Skeletal muscle tissue (tissue), 4 donors: ENCODE results near the gene MAGEB1. TPM values are rescaled to one million over a fixed set of nuclear protein-coding genes. Genes with fewer than 3 reads are reported as not detected.

Source experiments
- H3K27ac ChIP-seq: one replicate; pipeline ENCODE4 v1.7.0; 2013; ENCODE audit warnings: mild to moderate bottlenecking, low read depth, low read length, inconsistent platforms
- H3K27me3 ChIP-seq, 3 donors: one replicate each; pipeline ENCODE4 v1.7.0; 2013; ENCODE audit warnings: low read length in 3 of 3; ENCODE audit not compliant: control insufficient read depth in 3 of 3, insufficient read depth in 3 of 3
- H3K36me3 ChIP-seq, 3 donors: one replicate each; pipeline ENCODE4 v1.7.0; 2013; ENCODE audit warnings: low read length in 3 of 3; ENCODE audit not compliant: control insufficient read depth in 3 of 3, insufficient read depth in 3 of 3
- H3K4me1 ChIP-seq, 3 donors: one replicate each; pipeline ENCODE4 v1.7.0; 2013; ENCODE audit warnings: low read length in 3 of 3, mild to moderate bottlenecking in 3 of 3; ENCODE audit not compliant: control insufficient read depth in 3 of 3, insufficient read depth in 3 of 3
- H3K4me3 ChIP-seq, 3 donors: one replicate each; pipeline ENCODE4 v1.7.0; 2013; ENCODE audit warnings: low read length in 3 of 3
- H3K9ac ChIP-seq, 3 donors: one replicate each; pipeline ENCODE4 v1.7.0; 2013; ENCODE audit warnings: low read length in 3 of 3, mild to moderate bottlenecking in 3 of 3, moderate library complexity in 2 of 3, low read depth in 1 of 3
- H3K9me3 ChIP-seq, 3 donors: one replicate each; pipeline ENCODE4 v1.7.0; 2013; ENCODE audit warnings: low read length in 3 of 3; ENCODE audit not compliant: control insufficient read depth in 3 of 3
- total RNA-seq: library from RNA; depleted of rRNA; stranded (reverse); fragments of >200 nt; gene quantifications from one replicate; pipeline ENCODE4 v1.2.3, GENCODE V29; 2014
- donor health status: Osteomylitis.

The MAGEB1 gene
- total RNA-seq, 1 donor from 2014 or later, result not detected

DNA sequence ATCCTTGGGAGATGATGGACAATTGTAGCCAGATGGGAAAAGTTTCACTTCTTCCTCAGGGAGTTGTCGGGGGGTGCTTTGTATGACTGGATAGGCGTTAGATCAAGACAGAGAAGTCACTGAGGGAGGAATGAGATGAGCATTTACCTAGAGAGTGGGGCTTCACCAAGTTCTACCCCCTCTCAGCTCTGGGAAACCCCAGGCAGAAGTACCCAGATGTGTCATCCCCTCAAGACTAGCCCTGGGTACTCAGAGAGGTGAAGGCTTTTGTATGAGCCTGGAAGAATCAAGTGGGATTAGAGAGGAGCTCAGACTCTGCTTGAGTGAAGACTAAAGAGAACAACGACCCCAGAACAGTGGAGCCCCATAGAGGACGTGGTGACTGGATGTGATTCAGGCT, 1.9 kb downstream of the MAGEB1 start:
- no peak overlapping the region for H3K4me3 ChIP-seq
- no peaks in the 10 kb centered on the region for H3K36me3 ChIP-seq
- no peak overlapping the region for H3K27ac ChIP-seq
- H3K9ac ChIP-seq, result no peak overlapping the region
- H3K9me3 ChIP-seq, result no peaks in the 10 kb centered on the region
- no peaks in the 10 kb centered on the region for H3K4me1 ChIP-seq
- H3K27me3 ChIP-seq, result no peaks in the 10 kb centered on the region

DNA sequence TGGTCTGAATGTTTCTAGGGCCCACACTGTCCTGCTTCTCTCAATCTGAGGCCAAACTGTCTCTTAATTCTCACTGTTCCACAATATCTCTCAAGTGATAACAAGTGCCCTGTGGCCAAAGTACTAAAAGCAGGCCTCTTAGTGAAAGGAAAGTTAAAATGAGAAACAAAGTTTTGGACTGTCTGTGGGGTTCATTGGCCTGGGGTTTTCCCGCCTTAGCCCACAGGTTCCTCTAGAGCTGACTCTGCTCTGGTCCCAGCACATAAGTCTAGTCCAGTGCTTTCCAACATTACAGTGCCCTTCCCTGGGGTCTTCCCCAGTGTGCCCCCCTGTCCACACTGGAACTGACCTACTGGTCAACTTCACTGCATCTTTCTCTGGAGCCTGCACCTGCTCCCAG, 6.3 kb downstream of the MAGEB1 start:
- H3K4me1 ChIP-seq, result no peaks in the 10 kb centered on the region
- no peaks in the 10 kb centered on the region for H3K36me3 ChIP-seq
- no peak overlapping the region for H3K4me3 ChIP-seq
- H3K9ac ChIP-seq, result no peak overlapping the region
- no peak overlapping the region for H3K27ac ChIP-seq
- no peaks in the 10 kb centered on the region for H3K9me3 ChIP-seq
- no peaks in the 10 kb centered on the region for H3K27me3 ChIP-seq

DNA sequence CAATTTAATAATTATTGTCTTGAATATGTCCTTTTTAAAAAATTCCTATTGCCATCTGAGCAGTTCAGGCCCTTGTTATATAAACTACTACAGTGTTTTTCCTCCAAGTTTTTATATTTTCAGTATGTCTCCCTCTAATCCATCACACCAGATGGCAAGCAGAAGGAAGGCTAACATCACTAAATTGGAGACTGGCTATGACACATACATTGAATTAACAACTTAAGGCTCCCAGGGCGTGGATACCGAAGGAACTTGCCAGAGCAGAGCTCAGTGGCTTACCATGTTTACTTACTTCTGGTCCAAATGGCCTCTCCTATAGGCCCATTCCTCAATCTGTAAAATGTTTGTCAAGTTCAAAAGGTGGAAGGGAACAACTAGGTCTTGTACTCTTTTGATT, 13.0 kb downstream of the MAGEB1 start:
- Histone ChIP-seq H3K4me3 (no peak overlapping the region), H3K27me3 (peaks cover 0 to under 1% (median 0%) of the 10 kb centered on the region in 3 donors), H3K27ac (no peak overlapping the region), H3K36me3 (no peaks in the 10 kb centered on the region), H3K9me3 (no peaks in the 10 kb centered on the region), H3K4me1 (no peaks in the 10 kb centered on the region), H3K9ac (no peak overlapping the region)

DNA sequence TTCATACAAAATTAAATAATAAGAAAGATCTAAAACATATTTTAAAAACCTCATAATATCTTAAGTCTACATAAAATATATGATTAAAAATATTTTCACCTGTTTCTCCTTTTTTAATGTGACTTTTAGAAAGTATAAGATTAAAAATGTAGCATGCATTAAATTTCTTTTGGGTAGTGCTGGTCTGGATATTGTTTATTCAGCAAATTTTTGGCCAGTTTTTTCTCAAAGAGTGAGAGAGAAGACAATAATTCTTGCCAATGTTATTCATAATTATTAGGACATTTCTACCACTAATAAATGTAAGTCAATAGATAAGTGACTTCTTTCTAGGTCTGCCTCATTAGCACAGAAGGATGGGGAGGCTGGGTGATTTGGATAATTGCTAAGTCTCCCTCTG, 14.1 kb downstream of the MAGEB1 start:
- Histone ChIP-seq H3K4me1 (no peaks in the 10 kb centered on the region), H3K36me3 (no peaks in the 10 kb centered on the region), H3K27me3 (peaks cover 0 to 3% (median 0%) of the 10 kb centered on the region in 3 donors), H3K4me3 (no peak overlapping the region), H3K27ac (no peak overlapping the region), H3K9me3 (no peaks in the 10 kb centered on the region), H3K9ac (no peak overlapping the region)

DNA sequence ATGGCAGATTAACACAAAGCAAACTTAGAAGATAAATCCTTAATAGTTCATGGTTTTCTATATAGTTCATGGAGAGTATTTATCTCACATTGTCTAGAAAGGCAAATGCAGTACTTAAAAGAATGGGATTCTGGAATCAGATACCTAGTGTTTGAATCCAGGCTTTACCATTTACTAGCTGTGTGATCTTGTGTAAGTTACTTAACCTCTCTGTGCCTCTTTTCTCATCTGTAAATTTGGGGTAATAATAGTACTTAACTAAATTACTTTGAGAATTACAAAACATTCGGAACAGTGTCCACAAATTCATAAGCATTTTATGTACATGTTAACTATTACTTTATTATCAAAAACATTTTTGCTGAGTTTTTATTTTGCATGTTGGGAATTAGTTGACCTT, 15.8 kb downstream of the MAGEB1 start:
- H3K9me3 ChIP-seq, result no peaks in the 10 kb centered on the region
- H3K4me1 ChIP-seq, result no peaks in the 10 kb centered on the region
- H3K4me3 ChIP-seq, result no peak overlapping the region
- H3K27me3 ChIP-seq, result peaks cover 0 to 3% (median 0%) of the 10 kb centered on the region in 3 donors
- no peak overlapping the region for H3K27ac ChIP-seq
- no peaks in the 10 kb centered on the region for H3K36me3 ChIP-seq
- H3K9ac ChIP-seq, result no peak overlapping the region

DNA sequence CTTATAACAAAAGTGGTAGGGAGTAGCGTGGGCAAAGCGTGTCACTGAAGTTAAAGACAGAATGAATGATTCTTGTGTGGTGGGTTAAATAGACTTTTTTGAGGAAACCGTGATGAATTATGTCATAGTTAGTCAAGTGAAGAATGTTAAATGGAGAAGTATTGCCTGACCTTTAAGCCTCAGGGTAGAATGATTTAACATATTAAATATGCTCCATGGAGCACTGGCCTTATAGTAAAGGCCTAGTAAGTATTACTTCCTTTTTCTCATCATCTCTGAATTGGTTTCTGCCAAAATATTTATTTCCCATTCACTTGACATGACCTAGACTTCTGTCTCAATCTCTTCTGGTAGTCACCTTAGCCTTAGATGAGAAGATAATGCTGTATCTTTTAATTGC, 23.7 kb downstream of the MAGEB1 start:
- no peak overlapping the region for H3K9ac ChIP-seq
- H3K4me3 ChIP-seq, result no peak overlapping the region
- no peaks in the 10 kb centered on the region for H3K4me1 ChIP-seq
- no peak overlapping the region for H3K27ac ChIP-seq
- H3K9me3 ChIP-seq, result no peaks in the 10 kb centered on the region
- H3K27me3 ChIP-seq, result no peaks in the 10 kb centered on the region
- no peaks in the 10 kb centered on the region for H3K36me3 ChIP-seq

DNA sequence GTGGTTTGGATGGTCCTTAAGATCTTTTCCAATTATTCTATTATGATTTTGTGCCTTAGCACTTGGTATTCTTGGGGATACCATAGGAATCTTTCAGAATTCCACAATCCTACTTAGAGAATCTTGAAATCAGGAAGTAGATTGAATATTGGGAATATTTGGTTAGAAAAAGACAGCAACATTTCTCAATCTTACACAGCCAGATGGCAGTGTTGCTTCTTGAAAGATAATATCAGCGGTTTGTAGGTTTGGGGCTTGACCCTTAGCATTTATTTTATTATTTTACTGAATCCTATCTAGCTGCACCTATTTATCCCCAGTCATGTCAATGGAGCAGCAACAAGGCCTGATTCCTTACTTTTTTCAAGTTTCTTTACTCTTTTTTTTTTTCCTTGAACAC, 28.6 kb downstream of the MAGEB1 start:
- no peak overlapping the region for H3K4me3 ChIP-seq
- H3K36me3 ChIP-seq, result no peaks in the 10 kb centered on the region
- H3K4me1 ChIP-seq, result no peaks in the 10 kb centered on the region
- H3K9me3 ChIP-seq, result no peaks in the 10 kb centered on the region
- H3K27me3 ChIP-seq, result no peaks in the 10 kb centered on the region
- H3K27ac ChIP-seq, result no peak overlapping the region
- H3K9ac ChIP-seq, result no peak overlapping the region

DNA sequence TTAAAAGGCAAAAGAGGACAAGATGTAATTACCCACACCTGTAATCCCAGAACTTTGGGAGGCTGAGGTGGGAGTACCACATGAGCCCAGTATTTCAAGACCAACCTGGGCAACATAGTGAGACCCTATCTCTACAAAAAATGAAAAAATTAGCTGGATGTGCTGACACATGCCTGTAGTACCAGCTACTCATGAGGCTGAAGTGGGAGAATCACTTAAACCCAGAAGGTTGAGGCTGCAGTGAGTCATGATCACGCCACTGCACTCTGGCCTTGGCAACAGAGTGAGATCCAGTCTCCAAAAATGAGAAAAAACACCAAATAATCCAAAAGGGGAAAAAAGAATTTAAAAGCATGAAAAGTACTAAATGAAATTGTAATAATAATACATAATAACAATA, 31.4 kb downstream of the MAGEB1 start:
- Histone ChIP-seq H3K4me1 (no peaks in the 10 kb centered on the region), H3K36me3 (no peaks in the 10 kb centered on the region), H3K4me3 (no peak overlapping the region), H3K9ac (no peak overlapping the region), H3K9me3 (no peaks in the 10 kb centered on the region), H3K27me3 (no peaks in the 10 kb centered on the region), H3K27ac (no peak overlapping the region)

DNA sequence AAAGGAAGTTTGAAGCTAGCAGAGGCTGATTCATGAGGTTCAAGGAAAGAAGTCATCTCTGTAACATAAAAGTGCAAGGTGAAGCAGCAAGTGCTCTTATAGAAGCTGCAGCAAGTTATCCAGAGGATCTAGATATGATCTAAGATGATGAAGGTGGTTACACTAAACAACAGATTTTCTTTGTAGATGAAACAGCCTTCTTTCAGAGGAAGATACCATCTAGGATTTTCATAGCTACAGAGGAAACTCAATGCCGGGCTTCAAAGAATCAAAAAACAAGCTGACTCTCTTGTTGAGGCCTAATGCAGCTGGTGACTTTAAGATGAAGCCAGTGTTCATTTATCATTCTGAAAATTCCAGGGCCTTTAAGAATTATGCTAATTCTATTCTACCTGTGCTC, 33.5 kb downstream of the MAGEB1 start:
- Histone ChIP-seq H3K27ac (no peak overlapping the region), H3K36me3 (no peaks in the 10 kb centered on the region), H3K9ac (no peak overlapping the region), H3K9me3 (no peaks in the 10 kb centered on the region), H3K4me1 (no peaks in the 10 kb centered on the region), H3K27me3 (no peaks in the 10 kb centered on the region), H3K4me3 (no peak overlapping the region)

DNA sequence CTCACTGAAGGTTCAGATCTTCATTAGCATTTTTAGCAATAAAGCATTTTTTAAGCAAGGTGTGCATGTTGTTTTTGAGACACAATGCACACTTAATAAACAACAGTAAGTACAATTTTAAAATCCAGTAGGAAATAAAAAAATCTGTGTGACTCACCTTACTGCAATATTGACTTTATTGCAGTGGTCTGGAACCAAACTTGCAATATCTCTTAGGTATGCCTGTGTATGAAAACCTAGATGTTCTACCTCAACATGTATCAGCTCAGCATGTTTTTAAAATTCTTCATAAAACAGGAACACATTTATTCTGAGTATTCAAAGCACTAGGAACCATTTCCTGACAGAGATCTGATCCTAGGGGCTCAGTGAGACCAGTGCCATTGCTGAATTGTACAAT, 35.6 kb downstream of the MAGEB1 start:
- Histone ChIP-seq H3K36me3 (no peaks in the 10 kb centered on the region), H3K4me3 (no peak overlapping the region), H3K9ac (no peak overlapping the region)

More for the DNA sequence above, 35.6 kb downstream of the MAGEB1 start:
- no peaks in the 10 kb centered on the region for H3K9me3 ChIP-seq
- no peaks in the 10 kb centered on the region for H3K4me1 ChIP-seq
- H3K27ac ChIP-seq, result no peak overlapping the region
- no peaks in the 10 kb centered on the region for H3K27me3 ChIP-seq
